Astrocyte of the cerebellum (primary cell): ENCODE results near the gene HTR7.

Experiments used
- DNase-seq: peaks from one replicate; pipeline ENCODE4 v3.0.0-alpha.2; 2011; ENCODE audit warnings: low read depth
- H3K4me3 ChIP-seq: 2 replicates; pipeline ENCODE4 v1.5.1; 2011; ENCODE audit warnings: mild to moderate bottlenecking, low read depth, low read length, moderate library complexity
- CTCF ChIP-seq: IDR thresholded peaks from 2 replicates; pipeline ENCODE4 v1.5.1; 2012; ENCODE audit warnings: low read length, low read depth, moderate library complexity, mild to moderate bottlenecking; ENCODE audit errors: missing control alignments
- in situ Hi-C: cut with HindIII; loops from 2 replicates; pipeline ENCODE4 v1.10.0; 2017; ENCODE audit warnings: low sequenced_read_pairs

The HTR7 gene

GRCh38 chr10:90872648-90873020 is 14.8 kb upstream of the HTR7 start:
- in situ Hi-C loops, result no loop called here
- no peak for DNase-seq
- TF ChIP-seq CTCF, result no peak
- H3K4me3 ChIP-seq, result peak overlapping the region; percentile 97

GRCh38 chr10:90871766-90872647 is 14.2 kb upstream of the HTR7 start, which contains the start of gene RPP30:
Gene RPP30 (plus strand): TSS chr10:90871974. CDS start chr10:90871987, 13 bp downstream.
- H3K4me3 ChIP-seq, result peak within 1 kb of the TSS; percentile 97
- TF ChIP-seq CTCF, result no peak
- in situ Hi-C loops, result no loop called here

GRCh38 chr10:90871279-90871765 is 13.5 kb upstream of the HTR7 start:
- in situ Hi-C loops, result no loop called here
- peak; percentile 68 for DNase-seq
- peak overlapping the region; percentile 97 for H3K4me3 ChIP-seq
- peak; percentile 61 for TF ChIP-seq CTCF

More at GRCh38 chr10:90871766-90872647, 14.2 kb upstream of the HTR7 start, which contains the start of gene RPP30:
- peak; percentile 55 for DNase-seq

- in situ Hi-C loops, result no loop called here
- no peak for TF ChIP-seq CTCF
- H3K4me3 ChIP-seq, result no peak overlapping the region
- no peak for DNase-seq
These were observed 8.3 kb upstream of the HTR7 start for GRCh38 chr10:90866050-90866598.

GRCh38 chr10:90865401-90865800 is 7.6 kb upstream of the HTR7 start:
- peak; percentile 52 for TF ChIP-seq CTCF
- DNase-seq, result no peak
- H3K4me3 ChIP-seq, result no peak overlapping the region
- in situ Hi-C loops, result no loop called here

- no peak overlapping the region for H3K4me3 ChIP-seq
- in situ Hi-C loops, result no loop called here
These were observed 5.2 kb upstream of the HTR7 start for GRCh38 chr10:90862908-90863514.

More at GRCh38 chr10:90862908-90863514, 5.2 kb upstream of the HTR7 start:
- DNase-seq, result no peak
- TF ChIP-seq CTCF, result peak; percentile 83
